ENCODE data around the gene SMC6. TPM values are rescaled to one million over a fixed set of nuclear protein-coding genes. Genes with fewer than 3 reads are reported as not detected.
A peak's percentile ranks its signal among the peaks of the same experiment; 100 is the strongest.

Gene SMC6
- 23.3 TPM for total RNA-seq
- polyA plus RNA-seq: 15.9 TPM
- long read RNA-seq, donor 1: 0 reads
- long read RNA-seq, donor 2, full-length matches to known transcripts: 1 of 28 reads
- long read RNA-seq, donor 2, partial matches to known transcripts: 27 of 28 reads
- long read RNA-seq, donor 2, other reads (novel, unspliced or antisense): 0 of 28 reads
- long read RNA-seq, donor 3: 0 reads
- long read RNA-seq, donor 4: 0 reads
- long read RNA-seq, donor 5, full-length matches to known transcripts: 2 of 10 reads
- long read RNA-seq, donor 5, partial matches to known transcripts: 8 of 10 reads
- long read RNA-seq, donor 5, other reads (novel, unspliced or antisense): 0 of 10 reads
- long read RNA-seq, donor 6: 0 reads
- long read RNA-seq, donor 7, full-length matches to known transcripts: 1 of 1 reads
- long read RNA-seq, donor 7, partial matches to known transcripts: 0 of 1 reads
- long read RNA-seq, donor 7, other reads (novel, unspliced or antisense): 0 of 1 reads
- long read RNA-seq, donor 8: 0 reads
- long read RNA-seq, donor 9, full-length matches to known transcripts: 2 of 2 reads
- long read RNA-seq, donor 9, partial matches to known transcripts: 0 of 2 reads
- long read RNA-seq, donor 9, other reads (novel, unspliced or antisense): 0 of 2 reads
- long read RNA-seq, donor 10: 0 reads

GRCh38 chr2:17753803-17754663, at the start of gene SMC6, which contains the start of gene GEN1:
Gene SMC6, minus strand, starts transcription at chr2:17753810. Its CDS starts 7,864 bp downstream, at chr2:17745946.
Gene GEN1, plus strand, starts transcription at chr2:17754138. Its CDS starts 5,806 bp downstream, at chr2:17759944.
- Histone ChIP-seq H3K36me3 (ENCODE audit: control insufficient read depth in 2 of 2, insufficient read depth in 2 of 2, low read length in 1 of 2) (no peaks in the 10 kb centered on the region), H3K9me3 (ENCODE audit: control insufficient read depth in 2 of 2, insufficient read depth in 1 of 2, low read length in 1 of 2) (peaks cover 0 to 3% of the 10 kb centered on the region in 2 donors), H3K27me3 (ENCODE audit: control insufficient read depth in 2 of 2, insufficient read depth in 1 of 2, low read length in 1 of 2) (no peaks in the 10 kb centered on the region), H3K4me1 (ENCODE audit: control insufficient read depth in 2 of 2, insufficient read depth in 2 of 2, low read length in 2 of 2) (peaks cover 0 to 13% of the 10 kb centered on the region in 2 donors), H3K4me3 (ENCODE audit: low read length in 2 of 2) (peak within 1 kb of the TSS; percentile 86 to 97), H3K27ac (ENCODE audit: low read depth in 1 of 2, low read length in 1 of 2) (peak within 1 kb of the TSS; percentile 97 to 98)
- peak; percentile 71 to 95 (median 87) for DNase-seq (ENCODE audit: low read depth in 6 of 9, low spot score in 9 of 9)
- under 1% methylated on average over 76 of the region's 76 CpGs for WGBS

GRCh38 chr2:17800693-17801458, 47.3 kb upstream of the SMC6 start:
- Histone ChIP-seq H3K4me1 (ENCODE audit: control insufficient read depth in 2 of 2, insufficient read depth in 2 of 2, low read length in 2 of 2) (no peaks in the 10 kb centered on the region), H3K27me3 (ENCODE audit: control insufficient read depth in 2 of 2, insufficient read depth in 1 of 2, low read length in 1 of 2) (no peaks in the 10 kb centered on the region), H3K27ac (ENCODE audit: low read depth in 1 of 2, low read length in 1 of 2) (no peak overlapping the region), H3K4me3 (ENCODE audit: low read length in 2 of 2) (no peak overlapping the region), H3K9me3 (ENCODE audit: control insufficient read depth in 2 of 2, insufficient read depth in 1 of 2, low read length in 1 of 2) (no peaks in the 10 kb centered on the region), H3K36me3 (ENCODE audit: control insufficient read depth in 2 of 2, insufficient read depth in 2 of 2, low read length in 1 of 2) (no peaks in the 10 kb centered on the region)
- DNase-seq (ENCODE audit: low read depth in 6 of 9, low spot score in 9 of 9): no peak
- WGBS: 90% methylated on average over 1 of the region's 1 CpG

GRCh38 chr2:17800219-17800618, 46.6 kb upstream of the SMC6 start:
- DNase-seq (ENCODE audit: low read depth in 6 of 9, low spot score in 9 of 9): no peak
- H3K4me1 ChIP-seq (ENCODE audit: control insufficient read depth in 2 of 2, insufficient read depth in 2 of 2, low read length in 2 of 2): no peaks in the 10 kb centered on the region
- no peak overlapping the region for H3K27ac ChIP-seq (ENCODE audit: low read depth in 1 of 2, low read length in 1 of 2)
- 71% methylated on average over 5 of the region's 5 CpGs for WGBS
- H3K4me3 ChIP-seq (ENCODE audit: low read length in 2 of 2): no peak overlapping the region
- H3K36me3 ChIP-seq (ENCODE audit: control insufficient read depth in 2 of 2, insufficient read depth in 2 of 2, low read length in 1 of 2): no peaks in the 10 kb centered on the region
- H3K9me3 ChIP-seq (ENCODE audit: control insufficient read depth in 2 of 2, insufficient read depth in 1 of 2, low read length in 1 of 2): no peaks in the 10 kb centered on the region
- no peaks in the 10 kb centered on the region for H3K27me3 ChIP-seq (ENCODE audit: control insufficient read depth in 2 of 2, insufficient read depth in 1 of 2, low read length in 1 of 2)

- Histone ChIP-seq H3K4me3 (ENCODE audit: low read length in 2 of 2) (no peak overlapping the region), H3K4me1 (ENCODE audit: control insufficient read depth in 2 of 2, insufficient read depth in 2 of 2, low read length in 2 of 2) (no peaks in the 10 kb centered on the region), H3K27ac (ENCODE audit: low read depth in 1 of 2, low read length in 1 of 2) (no peak overlapping the region), H3K9me3 (ENCODE audit: control insufficient read depth in 2 of 2, insufficient read depth in 1 of 2, low read length in 1 of 2) (no peaks in the 10 kb centered on the region), H3K36me3 (ENCODE audit: control insufficient read depth in 2 of 2, insufficient read depth in 2 of 2, low read length in 1 of 2) (no peaks in the 10 kb centered on the region), H3K27me3 (ENCODE audit: control insufficient read depth in 2 of 2, insufficient read depth in 1 of 2, low read length in 1 of 2) (no peaks in the 10 kb centered on the region)
- DNase-seq (ENCODE audit: low read depth in 6 of 9, low spot score in 9 of 9): no peak
- WGBS: 66% methylated on average over 7 of the region's 7 CpGs
Measured at GRCh38 chr2:17799301-17800120, 45.9 kb upstream of the SMC6 start.

- DNase-seq (ENCODE audit: low read depth in 6 of 9, low spot score in 9 of 9): no peak
- Histone ChIP-seq H3K9me3 (ENCODE audit: control insufficient read depth in 2 of 2, insufficient read depth in 1 of 2, low read length in 1 of 2) (no peaks in the 10 kb centered on the region), H3K27me3 (ENCODE audit: control insufficient read depth in 2 of 2, insufficient read depth in 1 of 2, low read length in 1 of 2) (no peaks in the 10 kb centered on the region), H3K4me3 (ENCODE audit: low read length in 2 of 2) (no peak overlapping the region), H3K4me1 (ENCODE audit: control insufficient read depth in 2 of 2, insufficient read depth in 2 of 2, low read length in 2 of 2) (no peaks in the 10 kb centered on the region), H3K36me3 (ENCODE audit: control insufficient read depth in 2 of 2, insufficient read depth in 2 of 2, low read length in 1 of 2) (no peaks in the 10 kb centered on the region), H3K27ac (ENCODE audit: low read depth in 1 of 2, low read length in 1 of 2) (no peak overlapping the region)
- WGBS: 97% methylated on average over 4 of the region's 4 CpGs
Measured at GRCh38 chr2:17798338-17798737, 44.7 kb upstream of the SMC6 start.

GRCh38 chr2:17795309-17795708, 41.7 kb upstream of the SMC6 start:
- H3K4me3 ChIP-seq (ENCODE audit: low read length in 2 of 2): no peak overlapping the region
- H3K4me1 ChIP-seq (ENCODE audit: control insufficient read depth in 2 of 2, insufficient read depth in 2 of 2, low read length in 2 of 2): no peaks in the 10 kb centered on the region
- 96% methylated on average over 5 of the region's 5 CpGs for WGBS

GRCh38 chr2:17793803-17794354, 40.3 kb upstream of the SMC6 start:
- Histone ChIP-seq H3K9me3 (ENCODE audit: control insufficient read depth in 2 of 2, insufficient read depth in 1 of 2, low read length in 1 of 2) (no peaks in the 10 kb centered on the region), H3K4me3 (ENCODE audit: low read length in 2 of 2) (no peak overlapping the region), H3K27ac (ENCODE audit: low read depth in 1 of 2, low read length in 1 of 2) (no peak overlapping the region), H3K27me3 (ENCODE audit: control insufficient read depth in 2 of 2, insufficient read depth in 1 of 2, low read length in 1 of 2) (no peaks in the 10 kb centered on the region), H3K36me3 (ENCODE audit: control insufficient read depth in 2 of 2, insufficient read depth in 2 of 2, low read length in 1 of 2) (no peaks in the 10 kb centered on the region), H3K4me1 (ENCODE audit: control insufficient read depth in 2 of 2, insufficient read depth in 2 of 2, low read length in 2 of 2) (no peaks in the 10 kb centered on the region)
- DNase-seq (ENCODE audit: low read depth in 6 of 9, low spot score in 9 of 9): no peak
- 89% methylated on average over 6 of the region's 6 CpGs for WGBS

More at GRCh38 chr2:17795309-17795708, 41.7 kb upstream of the SMC6 start:
- no peak overlapping the region for H3K27ac ChIP-seq (ENCODE audit: low read depth in 1 of 2, low read length in 1 of 2)
- no peaks in the 10 kb centered on the region for H3K36me3 ChIP-seq (ENCODE audit: control insufficient read depth in 2 of 2, insufficient read depth in 2 of 2, low read length in 1 of 2)
- DNase-seq (ENCODE audit: low read depth in 6 of 9, low spot score in 9 of 9): no peak
- no peaks in the 10 kb centered on the region for H3K27me3 ChIP-seq (ENCODE audit: control insufficient read depth in 2 of 2, insufficient read depth in 1 of 2, low read length in 1 of 2)
- no peaks in the 10 kb centered on the region for H3K9me3 ChIP-seq (ENCODE audit: control insufficient read depth in 2 of 2, insufficient read depth in 1 of 2, low read length in 1 of 2)

- no peaks in the 10 kb centered on the region for H3K27me3 ChIP-seq (ENCODE audit: control insufficient read depth in 2 of 2, insufficient read depth in 1 of 2, low read length in 1 of 2)
- H3K4me1 ChIP-seq (ENCODE audit: control insufficient read depth in 2 of 2, insufficient read depth in 2 of 2, low read length in 2 of 2): no peaks in the 10 kb centered on the region
- DNase-seq (ENCODE audit: low read depth in 6 of 9, low spot score in 9 of 9): no peak
- no peaks in the 10 kb centered on the region for H3K9me3 ChIP-seq (ENCODE audit: control insufficient read depth in 2 of 2, insufficient read depth in 1 of 2, low read length in 1 of 2)
- WGBS: 83% methylated on average over 4 of the region's 4 CpGs
- H3K4me3 ChIP-seq (ENCODE audit: low read length in 2 of 2): no peak overlapping the region
- H3K27ac ChIP-seq (ENCODE audit: low read depth in 1 of 2, low read length in 1 of 2): no peak overlapping the region
- H3K36me3 ChIP-seq (ENCODE audit: control insufficient read depth in 2 of 2, insufficient read depth in 2 of 2, low read length in 1 of 2): no peaks in the 10 kb centered on the region
Measured at GRCh38 chr2:17793296-17793695, 39.7 kb upstream of the SMC6 start.
